GM18873 (cell line): ENCODE results near the gene DUSP23.

Experiments used
- ATAC-seq: cut with Tn5 transposase; IDR thresholded peaks from one replicate; pipeline ENCODE4 v1.9.1; 2021; ENCODE audit warnings: mild to moderate bottlenecking, moderate library complexity, moderate number of reproducible peaks; ENCODE audit not compliant: unreplicated experiment, low FRiP score

Gene DUSP23

DNA sequence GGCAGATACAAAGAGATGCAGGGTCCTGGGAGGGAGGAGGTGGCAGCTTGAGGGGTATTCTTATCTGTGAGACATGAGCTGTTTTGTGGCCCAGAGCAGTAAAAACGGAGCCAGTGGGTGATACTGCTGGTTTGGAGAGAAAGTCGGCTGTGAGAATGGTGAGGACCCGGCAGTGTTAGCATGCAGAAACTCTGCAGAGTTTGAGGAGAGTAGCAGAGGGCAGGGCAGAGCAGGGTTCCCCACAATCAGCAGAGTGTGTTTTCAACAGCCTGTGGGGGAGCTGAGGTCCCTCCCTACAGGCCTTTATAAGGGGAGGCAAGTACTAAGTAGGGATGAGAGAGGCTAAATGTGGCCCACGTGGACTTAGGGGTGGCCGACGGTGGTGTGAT is 46.3 kb downstream of the DUSP23 start:
- ATAC-seq: no peak

DNA sequence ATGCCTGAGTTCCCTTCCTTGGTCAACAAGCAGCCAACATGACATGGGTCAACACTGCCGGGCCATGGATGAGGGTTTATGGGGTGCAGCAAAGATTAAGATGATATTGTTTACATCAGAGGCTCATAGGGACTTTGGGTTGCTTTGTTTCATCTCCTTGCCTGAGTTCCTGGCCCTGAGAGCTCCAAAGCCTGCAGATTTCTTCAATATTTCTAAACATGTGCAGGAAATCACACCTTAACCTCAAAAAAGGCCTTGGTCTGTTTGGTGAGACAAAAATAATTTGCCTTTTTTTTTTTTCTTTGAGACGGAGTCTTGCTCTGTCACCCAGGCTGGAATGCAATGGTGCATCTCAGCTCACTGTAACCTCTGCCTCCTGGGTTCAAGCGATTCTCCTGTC is 46.8 kb downstream of the DUSP23 start:
- ATAC-seq: no peak

DNA sequence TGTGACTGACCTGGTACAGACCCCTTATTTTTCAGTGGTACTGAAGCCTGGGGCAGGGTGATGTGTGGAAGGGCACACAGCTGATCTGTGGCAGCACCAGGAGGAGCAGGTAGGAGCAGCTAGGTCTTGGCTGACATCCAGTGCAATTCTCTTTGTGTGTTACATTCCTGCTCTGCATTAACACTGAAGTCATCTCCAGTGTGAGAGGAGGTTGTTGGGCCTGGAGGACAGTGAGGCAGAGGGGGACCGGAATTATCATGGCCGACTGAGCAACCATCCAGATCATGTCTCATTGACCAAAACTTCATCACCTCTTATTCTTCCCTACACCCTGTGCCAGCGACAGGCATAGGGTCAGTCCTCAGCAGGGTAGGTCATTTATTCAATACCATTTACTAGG is 47.4 kb downstream of the DUSP23 start:
- ATAC-seq: no peak

DNA sequence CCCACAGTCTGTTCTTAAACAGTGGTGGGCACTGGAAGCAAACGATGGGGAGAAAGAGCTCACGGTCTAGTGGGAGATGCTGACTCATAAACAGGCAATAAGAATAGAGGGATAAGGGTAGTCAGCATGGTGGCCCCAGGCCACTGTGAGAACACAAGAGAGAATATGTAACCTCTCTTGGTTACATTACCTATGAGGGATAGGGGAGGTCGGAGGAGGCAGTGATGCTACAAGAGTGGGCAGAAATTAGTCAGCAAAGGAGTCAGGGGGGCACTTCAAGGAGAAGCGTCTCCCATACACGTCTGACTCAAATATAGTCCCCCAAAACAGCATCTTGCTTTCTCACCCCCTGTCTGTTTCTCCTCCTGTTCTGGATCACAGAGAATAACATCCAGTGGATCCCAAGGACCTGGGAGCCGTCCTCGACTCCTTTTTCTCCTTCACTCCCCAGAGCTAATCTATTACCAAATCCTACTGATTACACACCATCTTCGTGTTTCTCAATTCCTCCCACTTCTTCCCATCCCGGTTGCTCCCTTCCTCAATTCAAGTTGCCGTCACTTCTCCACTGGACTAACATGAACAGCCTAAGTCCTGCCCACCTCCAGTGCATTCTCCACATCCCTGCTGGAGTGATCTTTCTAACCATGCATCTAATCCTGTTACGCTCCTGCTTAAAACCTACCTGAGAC is 48.0 kb downstream of the DUSP23 start:
- no peak for ATAC-seq

DNA sequence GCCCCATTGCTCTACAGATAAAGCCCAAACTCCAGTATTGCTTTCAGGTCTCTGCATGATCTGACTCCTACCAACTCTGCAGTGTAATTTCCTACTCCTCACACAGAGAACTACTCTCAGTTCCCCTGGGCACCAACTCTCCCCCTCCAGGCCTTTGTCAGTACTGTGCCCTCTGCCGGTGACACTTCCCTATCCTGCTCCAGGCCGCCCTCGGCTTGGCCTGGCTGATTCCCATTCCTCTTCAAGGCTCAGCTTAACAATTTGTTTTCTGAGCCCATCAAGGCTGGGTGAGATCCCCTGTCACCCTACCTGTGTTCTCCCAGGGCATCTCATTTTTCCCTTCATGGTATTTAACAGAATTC is 48.5 kb downstream of the DUSP23 start:
- peak; percentile 83 for ATAC-seq

DNA sequence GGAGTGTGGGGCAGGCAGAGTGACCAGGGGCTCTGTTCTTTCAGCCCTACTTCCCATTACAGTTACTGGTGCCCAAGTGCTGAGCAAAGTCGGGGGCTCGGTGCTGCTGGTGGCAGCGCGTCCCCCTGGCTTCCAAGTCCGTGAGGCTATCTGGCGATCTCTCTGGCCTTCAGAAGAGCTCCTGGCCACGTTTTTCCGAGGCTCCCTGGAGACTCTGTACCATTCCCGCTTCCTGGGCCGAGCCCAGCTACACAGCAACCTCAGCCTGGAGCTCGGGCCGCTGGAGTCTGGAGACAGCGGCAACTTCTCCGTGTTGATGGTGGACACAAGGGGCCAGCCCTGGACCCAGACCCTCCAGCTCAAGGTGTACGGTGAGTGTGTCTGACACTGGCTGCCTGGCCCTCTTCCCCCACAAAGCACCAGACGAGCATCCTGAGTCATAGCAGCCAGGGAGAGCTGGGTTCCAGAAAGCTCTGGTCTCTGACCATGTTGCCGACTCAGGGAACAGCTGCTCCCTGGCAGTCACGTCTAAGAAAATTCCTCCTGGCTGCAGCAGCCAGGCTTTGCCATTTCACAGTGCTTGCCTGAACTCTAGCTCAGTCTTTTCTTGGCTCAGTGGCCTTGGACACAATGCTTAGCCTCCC is 49.2 kb downstream of the DUSP23 start:
- ATAC-seq: no peak

DNA sequence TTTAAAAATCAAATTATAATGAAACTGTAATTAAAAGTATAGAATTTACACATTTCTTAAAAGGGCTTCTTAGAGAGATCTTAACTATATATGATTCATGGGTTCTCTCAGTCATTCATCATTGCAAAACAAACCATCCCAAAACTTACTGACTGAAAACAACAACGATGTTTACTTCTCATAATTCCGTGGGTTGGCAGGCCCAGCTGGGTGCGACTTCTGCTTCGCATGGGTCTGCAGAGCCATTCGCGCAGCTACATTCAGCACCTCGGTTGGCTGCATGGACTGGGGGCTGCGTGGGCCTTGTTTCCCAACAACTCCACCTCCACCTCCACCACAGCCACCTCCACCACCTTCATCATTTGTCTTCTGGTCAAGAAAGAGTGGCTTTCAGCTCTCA is 50.0 kb downstream of the DUSP23 start:
- no peak for ATAC-seq

DNA sequence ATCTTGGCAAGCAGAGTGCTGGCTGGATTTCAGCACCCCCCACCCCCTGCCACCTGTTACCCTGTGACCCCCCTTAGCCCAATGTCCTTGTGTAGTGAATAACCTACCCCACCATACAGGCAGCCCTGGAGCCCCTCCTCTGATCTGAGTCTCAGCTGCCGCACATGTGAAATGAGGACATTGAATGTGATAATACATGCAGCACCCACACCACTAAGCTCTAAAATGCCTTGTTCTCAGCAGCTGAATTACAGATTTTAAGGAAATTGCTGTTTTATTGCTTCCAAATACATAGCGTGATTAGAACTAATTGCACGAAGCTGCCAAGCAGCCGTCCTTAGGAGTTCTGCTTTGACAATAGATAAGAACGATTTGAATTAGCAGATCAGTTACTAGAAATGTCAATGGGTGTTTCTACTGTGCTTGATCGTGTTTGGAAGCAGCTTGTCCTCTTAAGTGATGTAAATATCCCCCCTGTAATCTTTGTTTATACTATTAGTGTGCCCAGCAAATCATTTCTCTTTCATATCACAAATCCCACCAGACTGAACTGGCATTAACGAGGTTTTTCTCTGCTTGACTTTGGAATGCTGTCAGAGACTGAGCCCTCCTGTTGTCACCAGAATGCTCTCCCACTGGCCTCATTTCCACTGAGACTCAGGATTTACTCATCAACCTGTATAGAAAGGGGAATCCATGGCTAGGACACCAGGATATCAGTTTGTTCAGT is 50.8 kb downstream of the DUSP23 start:
- no peak for ATAC-seq
